GM19438 (cell line): ENCODE measurements around the gene PARD3.
A peak's percentile ranks its signal among the peaks of the same experiment; 100 is the strongest.
"Not testable (repeated sequence)": the region's sequence is repeated elsewhere in the genome, so short reads cannot be mapped to it uniquely, and the experiment has no call there.

Experiments used
- ATAC-seq: cut with Tn5 transposase; IDR thresholded peaks from one replicate; pipeline ENCODE4 v1.9.1; 2021; ENCODE audit warnings: low read depth; ENCODE audit not compliant: unreplicated experiment

PARD3 gene

GRCh38 chr10:34413214-34413613, 401.9 kb downstream of the PARD3 start:
- ATAC-seq = no peak

GRCh38 chr10:34408956-34409355, 406.1 kb downstream of the PARD3 start:
- ATAC-seq = no peak

- ATAC-seq = no peak
Measured at GRCh38 chr10:34408381-34408780, 406.7 kb downstream of the PARD3 start.

- no peak for ATAC-seq
Measured at GRCh38 chr10:34407324-34407805, 407.7 kb downstream of the PARD3 start.

GRCh38 chr10:34406463-34407323, 408.4 kb downstream of the PARD3 start:
- no peak for ATAC-seq

- ATAC-seq = no peak
Measured at GRCh38 chr10:34405611-34406462, 409.3 kb downstream of the PARD3 start.

GRCh38 chr10:34403512-34403911, 411.6 kb downstream of the PARD3 start:
- no peak for ATAC-seq

GRCh38 chr10:34400075-34400474, 415.0 kb downstream of the PARD3 start:
- ATAC-seq = no peak

GRCh38 chr10:34399013-34399412, 416.1 kb downstream of the PARD3 start:
- ATAC-seq = no peak

- no peak for ATAC-seq
Measured at GRCh38 chr10:34397324-34397723, 417.8 kb downstream of the PARD3 start.

- no peak for ATAC-seq
Measured at GRCh38 chr10:34396663-34397062, 418.4 kb downstream of the PARD3 start.

- ATAC-seq = no peak
Measured at GRCh38 chr10:34392641-34393170, 422.4 kb downstream of the PARD3 start.

- not testable (repeated sequence) for ATAC-seq
Measured at GRCh38 chr10:34391168-34391567, 423.9 kb downstream of the PARD3 start.

GRCh38 chr10:34389801-34390200, 425.3 kb downstream of the PARD3 start:
- no peak for ATAC-seq

- no peak for ATAC-seq
Measured at GRCh38 chr10:34386921-34387320, 428.2 kb downstream of the PARD3 start.

GRCh38 chr10:34384372-34384771, 430.7 kb downstream of the PARD3 start:
- no peak for ATAC-seq

- ATAC-seq = no peak
Measured at GRCh38 chr10:34382626-34383025, 432.5 kb downstream of the PARD3 start.

GRCh38 chr10:34380856-34381255, 434.2 kb downstream of the PARD3 start:
- ATAC-seq = peak; percentile 57

- ATAC-seq = no peak
Measured at GRCh38 chr10:34378297-34378696, 436.8 kb downstream of the PARD3 start.

- ATAC-seq = no peak
Measured at GRCh38 chr10:34377833-34378232, 437.3 kb downstream of the PARD3 start.
